Activated CD8-positive, alpha-beta T cell treated with anti-CD3 and anti-CD28 coated beads, Interleukin-2, amount 10 ng/mL, durations not matched to agents 7 days and 5 days (primary cell): Measurements from ENCODE around the gene GLDN. TPM values are rescaled to one million over a fixed set of nuclear protein-coding genes. Genes with fewer than 3 reads are reported as not detected.

ENCODE experiments used
- ATAC-seq: fragments of 150-1000 bp; cut with Tn5 transposase; one replicate; pipeline ENCODE4 v1.10.0; 2021; ENCODE audit warnings: moderate library complexity
- CTCF ChIA-PET: fragments of 350-600 bp; sonication (Branson Sonifier 250); formaldehyde crosslinking; loops from one replicate; lab custom pipeline; 2021; ENCODE audit warnings: antibody characterized with exemption; lab: Charles Lee
- POLR2A ChIA-PET: fragments of 350-600 bp; sonication (Branson Sonifier 250); formaldehyde crosslinking; loops from one replicate; lab custom pipeline; 2021; ENCODE audit warnings: antibody characterized with exemption; lab: Charles Lee
- DNase-seq: peaks from one replicate; pipeline ENCODE4 v3.0.0-alpha.2; 2020
- H3K27ac Mint-ChIP-seq: one replicate; pipeline ENCODE4 v1.8.0; 2021; ENCODE audit warnings: mild to moderate bottlenecking, mixed read lengths
- H3K27me3 Mint-ChIP-seq: one replicate; pipeline ENCODE4 v1.8.0; 2021; ENCODE audit warnings: low read depth, mixed read lengths
- H3K36me3 Mint-ChIP-seq: one replicate; pipeline ENCODE4 v1.8.0; 2021; ENCODE audit warnings: low read depth, mixed read lengths
- H3K4me1 Mint-ChIP-seq: one replicate; pipeline ENCODE4 v1.8.0; 2021; ENCODE audit warnings: low read depth, mixed read lengths
- H3K4me3 Mint-ChIP-seq: one replicate; pipeline ENCODE4 v1.8.0; 2021; ENCODE audit warnings: mild to moderate bottlenecking, mixed read lengths
- H3K9me3 Mint-ChIP-seq: one replicate; pipeline ENCODE4 v1.8.0; 2022; ENCODE audit warnings: mixed read lengths; ENCODE audit not compliant: insufficient read depth
- total RNA-seq, 2 experiments: library from RNA; stranded (reverse); gene quantifications; one replicate each; pipeline ENCODE4 v1.2.3, GENCODE V29; 2021

The GLDN gene
- total RNA-seq, 2 experiments from 2014 or later = not detected

DNA sequence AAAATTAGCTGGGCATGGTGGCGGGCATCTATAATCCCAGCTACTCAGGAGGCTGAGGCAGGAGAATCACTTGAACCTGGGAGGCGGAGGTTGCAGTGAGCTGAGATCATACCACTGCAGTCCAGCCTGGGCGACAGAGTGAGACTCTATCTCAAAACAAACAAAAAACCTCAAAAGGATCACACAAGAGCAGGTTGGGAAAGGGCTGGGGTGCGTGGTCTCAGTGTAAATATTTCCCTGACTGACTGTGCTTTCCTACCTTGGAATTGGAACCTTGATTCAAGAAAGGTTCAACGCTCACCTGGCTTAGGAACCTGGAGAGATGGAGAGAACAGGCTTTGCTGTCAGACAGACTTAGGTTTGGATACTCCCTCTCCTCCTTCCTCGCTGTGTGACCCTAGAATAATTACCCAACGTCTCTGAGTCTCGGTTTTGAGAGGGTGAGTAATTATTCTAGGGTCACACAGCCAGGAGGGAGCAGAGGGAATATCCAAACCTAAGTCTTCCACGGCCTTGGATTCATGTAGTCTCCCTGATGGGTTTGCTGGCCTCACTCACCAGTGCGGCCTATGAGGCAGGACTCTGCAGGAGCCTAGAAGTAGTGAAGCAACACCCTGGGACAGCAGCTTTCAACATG is 27.7 kb upstream of the GLDN start:
- Mint-ChIP-seq H3K4me1 (no peaks in the 10 kb centered on the region), H3K27me3 (peaks cover 6% of the 10 kb centered on the region), H3K9me3 (no peaks in the 10 kb centered on the region), H3K4me3 (no peak overlapping the region), H3K36me3 (no peaks in the 10 kb centered on the region), H3K27ac (no peak overlapping the region)
- DNase-seq (no peak), ATAC-seq (no peak)
- POLR2A ChIA-PET = no interaction called here
- CTCF ChIA-PET = no interaction called here

DNA sequence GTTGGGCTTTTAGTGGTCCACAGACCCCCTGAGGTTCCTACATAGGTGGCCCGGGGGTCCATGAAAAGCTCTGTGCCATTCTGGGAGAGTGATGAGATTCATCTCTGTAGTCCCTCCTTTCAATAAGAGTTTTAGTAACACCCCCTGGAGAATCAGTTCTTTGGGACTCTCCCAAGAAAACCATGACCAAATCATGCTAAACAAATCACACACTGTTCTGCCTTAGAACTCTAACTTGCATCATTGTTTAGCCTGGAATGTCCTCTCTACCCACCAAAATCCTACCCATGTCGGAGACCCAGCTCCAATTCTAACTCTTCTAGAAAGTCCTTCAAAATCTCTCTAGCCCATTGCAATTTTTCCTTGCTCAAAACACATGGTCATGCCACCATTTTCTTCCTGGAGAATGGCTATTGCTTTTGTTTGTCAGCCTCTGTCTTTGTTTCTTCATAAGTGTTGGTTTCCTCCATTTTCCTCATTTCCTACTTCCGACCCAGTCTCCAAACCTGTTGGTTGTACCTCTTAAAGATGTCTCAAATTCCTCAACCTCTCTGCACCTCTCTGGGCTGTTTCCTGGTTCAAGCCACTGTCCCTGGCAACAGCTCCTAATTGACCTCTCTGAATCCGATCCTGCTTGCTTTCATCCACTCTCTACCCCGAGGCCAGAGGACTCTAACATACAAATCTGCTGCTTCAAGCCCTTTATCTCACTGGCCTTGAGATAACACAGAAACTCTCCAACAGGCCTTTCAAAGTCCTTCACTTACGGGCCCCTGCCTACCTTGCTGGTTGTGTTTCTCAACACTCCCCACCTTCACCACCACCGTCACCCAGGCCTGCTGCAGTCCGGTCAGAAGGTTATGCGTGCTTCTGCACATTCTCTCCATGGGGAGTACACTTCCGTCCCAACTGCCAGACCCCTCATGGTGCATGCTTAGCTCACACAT is 26.8 kb upstream of the GLDN start:
- POLR2A ChIA-PET = no interaction called here
- Mint-ChIP-seq H3K27ac (no peak overlapping the region), H3K4me1 (no peaks in the 10 kb centered on the region), H3K9me3 (no peaks in the 10 kb centered on the region), H3K4me3 (no peak overlapping the region), H3K36me3 (no peaks in the 10 kb centered on the region), H3K27me3 (peaks cover 6% of the 10 kb centered on the region)
- ATAC-seq (no peak), DNase-seq (no peak)
- CTCF ChIA-PET = no interaction called here

DNA sequence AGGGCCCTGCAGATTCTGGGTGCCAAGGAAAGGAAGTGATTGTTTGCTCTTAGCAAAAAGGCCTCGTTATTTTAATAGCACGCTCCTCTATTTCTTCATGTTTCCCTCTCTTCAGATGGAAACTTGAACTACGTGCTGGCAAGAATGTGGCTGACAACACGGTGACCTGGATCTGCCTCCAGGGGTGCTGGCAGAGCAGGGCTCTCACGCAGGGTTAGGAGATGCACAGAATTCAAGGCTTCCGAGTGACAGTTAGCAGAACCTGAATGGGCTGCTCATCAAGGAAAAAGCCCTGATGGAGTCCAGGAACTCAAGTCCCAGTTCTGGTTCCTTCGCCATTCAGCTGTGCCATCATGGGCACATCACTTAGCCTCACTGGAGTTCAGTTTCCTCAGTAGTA is 25.7 kb upstream of the GLDN start:
- POLR2A ChIA-PET = no interaction called here
- no peak overlapping the region for H3K4me3 Mint-ChIP-seq
- ATAC-seq = no peak
- H3K27ac Mint-ChIP-seq = no peak overlapping the region
- H3K9me3 Mint-ChIP-seq = no peaks in the 10 kb centered on the region
- H3K4me1 Mint-ChIP-seq = no peaks in the 10 kb centered on the region
- H3K36me3 Mint-ChIP-seq = no peaks in the 10 kb centered on the region
- peaks cover 2% of the 10 kb centered on the region for H3K27me3 Mint-ChIP-seq
- DNase-seq = no peak
- CTCF ChIA-PET = no interaction called here

DNA sequence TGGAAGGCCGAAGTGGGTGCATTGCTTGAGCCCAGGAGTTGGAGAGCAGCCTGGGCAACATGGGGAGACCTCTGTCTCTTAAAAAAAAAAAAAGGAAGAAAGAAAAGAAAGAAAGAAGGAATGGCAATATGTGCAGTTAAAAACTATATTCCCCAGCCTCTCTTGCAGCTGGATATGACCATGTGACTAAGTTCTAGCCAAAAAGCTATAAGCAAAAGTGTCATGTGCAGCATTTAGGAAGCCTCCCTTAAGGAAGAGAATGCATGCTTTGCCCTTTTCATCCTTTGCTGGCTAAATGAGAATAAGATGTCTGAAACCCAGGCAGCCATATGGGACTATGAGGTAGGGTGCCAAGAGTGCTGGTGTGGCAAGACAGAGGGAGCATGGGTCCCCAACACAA is 24.8 kb upstream of the GLDN start:
- DNase-seq = no peak
- ChIA-PET CTCF (no interaction called here), POLR2A (no interaction called here)
- H3K9me3 Mint-ChIP-seq = no peaks in the 10 kb centered on the region
- no peaks in the 10 kb centered on the region for H3K4me1 Mint-ChIP-seq
- ATAC-seq = no peak
- no peaks in the 10 kb centered on the region for H3K36me3 Mint-ChIP-seq
- H3K27ac Mint-ChIP-seq = no peak overlapping the region
- H3K27me3 Mint-ChIP-seq = peaks cover 2% of the 10 kb centered on the region
- no peak overlapping the region for H3K4me3 Mint-ChIP-seq

DNA sequence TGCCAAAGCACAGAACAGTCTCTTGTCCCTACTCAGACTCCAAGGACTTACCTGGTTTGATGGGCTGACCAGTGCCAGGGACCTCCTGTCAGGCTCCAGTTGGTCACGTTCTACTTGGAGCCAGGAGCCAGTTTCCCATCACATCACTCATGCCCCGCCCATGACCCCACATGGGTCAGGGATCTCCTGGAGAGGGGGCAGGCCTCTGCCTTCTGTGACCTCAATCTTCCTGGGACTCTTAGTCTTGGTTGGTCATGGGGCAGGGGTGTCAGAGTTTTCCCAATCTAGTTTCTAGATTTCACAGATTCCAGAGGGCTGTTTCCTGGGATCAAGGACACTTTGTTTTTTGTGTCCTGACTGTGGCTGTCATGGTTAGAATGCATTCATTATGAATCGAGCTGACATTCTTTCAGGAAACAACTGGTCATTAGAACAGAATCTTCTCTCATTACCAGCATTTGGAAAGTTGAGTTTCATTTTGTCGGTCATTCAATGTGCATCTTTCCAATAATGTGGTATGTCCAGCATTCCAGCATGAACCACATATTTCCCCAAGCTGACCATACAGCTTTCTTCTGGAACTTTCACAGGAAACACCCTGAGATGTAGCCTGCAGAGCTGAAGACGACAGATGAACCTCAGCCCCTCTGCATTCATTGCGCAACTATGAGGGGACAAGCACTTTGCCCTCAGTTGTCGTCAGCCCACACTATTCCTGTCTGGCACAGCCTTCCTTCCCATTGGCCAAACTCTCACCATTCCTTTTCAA is 22.9 kb upstream of the GLDN start:
- ChIA-PET POLR2A (no interaction called here), CTCF (no interaction called here)
- Mint-ChIP-seq H3K36me3 (no peaks in the 10 kb centered on the region), H3K4me3 (no peak overlapping the region), H3K9me3 (no peaks in the 10 kb centered on the region), H3K4me1 (no peaks in the 10 kb centered on the region), H3K27me3 (peaks cover 2% of the 10 kb centered on the region), H3K27ac (no peak overlapping the region)
- DNase-seq = no peak
- no peak for ATAC-seq

DNA sequence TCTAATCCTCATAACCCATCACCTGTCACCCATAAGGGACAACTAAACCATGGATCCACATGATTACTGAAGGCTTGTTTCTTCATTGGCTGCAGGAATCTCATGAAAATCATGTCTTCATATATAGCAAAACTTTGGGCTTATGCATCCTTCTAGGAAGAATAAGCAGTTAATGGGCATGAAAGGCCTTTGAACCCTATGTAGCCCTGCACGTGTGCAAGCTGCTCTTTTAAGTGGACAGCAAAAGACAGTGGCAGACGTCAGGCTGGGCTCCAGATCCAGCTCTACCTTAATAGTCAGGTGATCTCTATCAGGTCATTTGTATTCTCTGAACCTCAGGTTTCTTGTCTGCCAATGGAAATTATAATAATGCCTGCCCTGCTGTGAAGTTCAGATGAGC is 21.9 kb upstream of the GLDN start:
- Mint-ChIP-seq H3K27me3 (peaks cover 2% of the 10 kb centered on the region), H3K9me3 (no peaks in the 10 kb centered on the region), H3K4me3 (no peak overlapping the region), H3K4me1 (no peaks in the 10 kb centered on the region), H3K36me3 (no peaks in the 10 kb centered on the region), H3K27ac (no peak overlapping the region)
- no peak for ATAC-seq
- DNase-seq = no peak
- CTCF ChIA-PET = no interaction called here
- POLR2A ChIA-PET = no interaction called here

DNA sequence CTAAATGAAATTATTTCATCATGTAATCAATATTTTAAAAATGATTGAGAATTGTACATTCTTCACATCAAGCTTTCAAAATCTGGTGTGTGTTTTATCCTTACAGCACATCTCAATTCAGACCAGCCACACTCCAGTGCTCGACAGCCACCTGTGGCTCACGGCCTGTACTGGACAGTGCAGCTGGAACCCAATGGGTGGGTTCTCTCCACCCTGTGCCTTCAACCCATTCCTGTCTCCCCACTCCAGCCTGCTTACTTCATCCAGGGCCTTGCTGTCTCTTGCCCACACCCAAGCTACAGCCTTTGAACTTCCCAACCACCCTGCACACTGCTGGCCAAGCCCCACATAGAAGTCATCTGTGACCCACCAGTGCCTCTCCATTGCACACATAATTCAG is 20.6 kb upstream of the GLDN start:
- DNase-seq = no peak
- Mint-ChIP-seq H3K36me3 (no peaks in the 10 kb centered on the region), H3K27me3 (peaks cover 2% of the 10 kb centered on the region), H3K27ac (no peak overlapping the region), H3K9me3 (no peaks in the 10 kb centered on the region), H3K4me1 (no peaks in the 10 kb centered on the region), H3K4me3 (no peak overlapping the region)
- ATAC-seq = no peak
- ChIA-PET POLR2A (no interaction called here), CTCF (no interaction called here)

DNA sequence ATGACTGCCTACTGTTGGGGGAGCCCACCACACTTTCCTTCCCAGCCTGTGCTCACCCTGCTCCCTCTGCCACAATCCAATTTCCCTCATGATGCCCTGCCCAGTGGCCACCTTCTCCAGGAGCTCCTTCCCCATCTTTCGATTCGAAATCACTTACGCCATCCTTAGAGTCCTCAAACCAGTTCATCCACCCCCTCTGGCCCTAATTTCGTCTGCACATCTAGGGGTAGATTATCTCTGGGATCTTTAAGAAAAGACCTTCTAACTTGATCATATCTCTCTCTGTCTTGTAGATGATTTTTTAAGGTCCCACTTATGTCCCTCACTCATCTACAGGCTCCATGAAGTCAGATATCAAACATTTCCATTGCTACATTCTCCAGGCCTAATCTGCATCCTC is 20.1 kb upstream of the GLDN start:
- no peaks in the 10 kb centered on the region for H3K36me3 Mint-ChIP-seq

DNA sequence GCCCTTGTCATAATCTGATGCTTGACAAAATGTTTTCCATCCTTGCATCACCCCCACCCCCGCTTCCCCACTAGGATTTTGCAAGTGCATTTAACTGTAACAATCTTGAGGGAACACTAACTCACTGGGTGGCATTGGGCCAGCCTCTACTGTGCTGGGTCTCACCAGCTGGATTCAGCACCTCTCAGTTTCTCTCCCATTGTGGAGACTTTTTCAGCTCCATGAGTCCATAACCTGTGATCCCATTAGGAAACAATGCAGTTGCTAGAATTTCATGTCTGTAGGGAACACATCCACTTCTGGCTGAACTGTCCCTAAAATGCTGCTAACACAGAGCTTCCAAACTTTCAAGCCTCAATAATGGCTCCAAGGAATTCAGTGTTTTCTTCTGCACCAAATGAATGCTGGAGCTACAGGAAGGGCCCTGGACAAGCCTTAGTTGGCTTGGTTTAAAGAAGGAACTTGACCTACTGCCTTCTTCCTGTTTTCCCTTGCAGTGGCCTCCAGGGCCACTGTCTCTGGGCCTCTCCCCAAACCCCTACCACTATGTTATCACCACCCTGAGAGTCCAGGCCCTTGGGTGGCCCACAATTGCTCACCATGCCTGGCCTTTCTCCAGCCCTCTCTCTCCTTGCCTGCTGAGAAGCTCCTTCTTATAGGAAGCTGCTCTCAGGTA is 18.7 kb upstream of the GLDN start:
- no peak for DNase-seq
- Mint-ChIP-seq H3K4me3 (no peak overlapping the region), H3K27ac (no peak overlapping the region), H3K36me3 (no peaks in the 10 kb centered on the region), H3K4me1 (no peaks in the 10 kb centered on the region), H3K27me3 (peaks cover 8% of the 10 kb centered on the region), H3K9me3 (no peaks in the 10 kb centered on the region)
- CTCF ChIA-PET = no interaction called here
- POLR2A ChIA-PET = no interaction called here
- ATAC-seq = no peak

More for the DNA sequence above, 20.1 kb upstream of the GLDN start:
- Mint-ChIP-seq H3K4me1 (no peaks in the 10 kb centered on the region), H3K9me3 (no peaks in the 10 kb centered on the region), H3K4me3 (no peak overlapping the region), H3K27ac (no peak overlapping the region), H3K27me3 (peaks cover 4% of the 10 kb centered on the region)
- ATAC-seq (no peak), DNase-seq (no peak)
- POLR2A ChIA-PET = no interaction called here
- CTCF ChIA-PET = no interaction called here

DNA sequence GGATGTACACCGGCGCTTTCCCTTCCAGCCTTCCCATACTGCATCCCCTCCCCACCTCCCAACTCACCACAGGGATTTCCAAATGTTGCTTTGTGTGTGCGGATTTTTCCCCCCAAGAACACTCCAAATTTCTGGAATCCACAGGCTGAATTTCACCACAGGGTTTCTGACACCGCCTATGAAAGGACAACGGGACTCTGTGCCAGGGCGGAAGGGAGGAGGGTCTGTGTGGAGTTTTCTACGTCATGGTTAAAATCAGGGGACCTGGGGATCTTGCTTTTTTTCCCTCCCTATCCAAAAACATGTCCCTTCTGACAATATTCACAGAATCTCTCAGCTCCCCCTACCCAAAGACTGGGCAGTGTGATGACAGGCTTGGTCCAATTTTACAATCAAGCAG is 17.7 kb upstream of the GLDN start:
- H3K27ac Mint-ChIP-seq = no peak overlapping the region
- H3K27me3 Mint-ChIP-seq = peaks cover 8% of the 10 kb centered on the region
- H3K4me1 Mint-ChIP-seq = no peaks in the 10 kb centered on the region
- H3K36me3 Mint-ChIP-seq = no peaks in the 10 kb centered on the region
- no peak overlapping the region for H3K4me3 Mint-ChIP-seq
- CTCF ChIA-PET = no interaction called here
- POLR2A ChIA-PET = no interaction called here
- no peaks in the 10 kb centered on the region for H3K9me3 Mint-ChIP-seq
- ATAC-seq (no peak), DNase-seq (no peak)

DNA sequence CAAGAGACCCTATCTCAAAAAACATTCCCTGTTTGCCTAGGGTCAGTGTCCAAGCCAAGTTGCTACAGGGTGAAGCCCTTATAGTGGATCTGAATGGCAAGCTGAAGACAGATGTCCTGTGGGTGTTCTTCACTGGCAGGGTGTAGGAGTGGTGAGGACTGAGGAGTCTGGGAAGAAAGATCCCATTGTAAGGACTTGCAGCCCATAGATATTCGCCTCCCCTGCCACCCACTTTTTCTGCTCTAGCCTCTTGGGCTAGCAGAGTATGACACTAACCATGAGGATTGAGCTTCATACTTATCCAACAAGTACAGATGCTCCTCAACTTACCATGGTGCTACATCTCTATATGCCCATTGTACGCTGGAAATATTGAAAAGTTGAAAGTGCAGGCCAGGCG is 16.3 kb upstream of the GLDN start:
- H3K4me1 Mint-ChIP-seq = no peaks in the 10 kb centered on the region
- ChIA-PET CTCF (no interaction called here), POLR2A (no interaction called here)
- ATAC-seq = no peak
- no peak for DNase-seq
- H3K36me3 Mint-ChIP-seq = no peaks in the 10 kb centered on the region
- H3K4me3 Mint-ChIP-seq = no peak overlapping the region
- no peak overlapping the region for H3K27ac Mint-ChIP-seq
- peaks cover 8% of the 10 kb centered on the region for H3K27me3 Mint-ChIP-seq
- no peaks in the 10 kb centered on the region for H3K9me3 Mint-ChIP-seq
